Esophagus muscularis mucosa (tissue), 4 donors: ENCODE data around the gene NUDT16. TPM values are rescaled to one million over a fixed set of nuclear protein-coding genes. Genes with fewer than 3 reads are reported as not detected.

Experiments
- DNase-seq: peaks from one replicate; pipeline ENCODE4 v3.0.0-alpha.2; 2017; ENCODE audit errors: extremely low spot score
- H3K27ac ChIP-seq, 4 donors: fragments of 200-600 bp; sonication (generic); replicated peaks in 1 of 4; 1 replicate in 3 of 4; 2 replicates in 1 of 4; pipeline ENCODE4 v1.5.1; 2016 to 2019; ENCODE audit warnings: mild to moderate bottlenecking in 1 of 4
- H3K27me3 ChIP-seq, 4 donors: fragments of 200-600 bp; sonication (generic); one replicate each; pipeline versions ENCODE4 v1.5.1 to v1.6.0; 2016 to 2019
- H3K36me3 ChIP-seq, 4 donors: fragments of 200-600 bp; sonication (generic); one replicate each; pipeline ENCODE4 v1.5.1; 2016 to 2019
- H3K4me1 ChIP-seq, 4 donors: fragments of 200-600 bp; sonication (generic); one replicate each; pipeline ENCODE4 v1.5.1; 2016 to 2019
- H3K4me3 ChIP-seq, 4 donors: fragments of 200-600 bp; sonication (generic); 1 replicate in 2 of 4; 2 replicates in 2 of 4; pipeline ENCODE4 v1.5.1; 2016 to 2019; ENCODE audit warnings: mild to moderate bottlenecking in 4 of 4, moderate library complexity in 1 of 4
- H3K9me3 ChIP-seq, 4 donors: fragments of 200-600 bp; sonication (generic); 1 replicate in 3 of 4; 2 replicates in 1 of 4; pipeline ENCODE4 v1.5.1; 2016 to 2019
- EP300 ChIP-seq: sonication (generic); formaldehyde crosslinking; IDR thresholded peaks from one replicate; pipeline ENCODE4 v1.6.1; 2017; ENCODE audit warnings: antibody characterized with exemption
- POLR2A ChIP-seq: fragments of 450-650 bp; IDR thresholded peaks from one replicate; pipeline ENCODE4 v1.6.1; 2017; ENCODE audit warnings: antibody characterized with exemption, moderate library complexity, mild to moderate bottlenecking, low read depth
- POLR2AphosphoS5 ChIP-seq, 2 donors: sonication (generic); formaldehyde crosslinking; IDR thresholded peaks; one replicate each; pipeline ENCODE4 v1.6.1; 2017; ENCODE audit warnings: antibody characterized with exemption in 2 of 2
- WGBS: methylation state at CpG from one replicate; pipeline ENCODE4 v1.1.5; 2018; 5-methylcytosine and 5-hydroxymethylcytosine counted together
- intact Hi-C: fragments of 100-400 bp; cut with DNase I; formaldehyde crosslinking; loops from one replicate; pipeline ENCODE4 v1.15.1; 2023
- total RNA-seq, 4 donors: library from RNA; depleted of rRNA; stranded (reverse); fragments of >200 nt; gene quantifications; one replicate each; pipeline versions ENCODE4 v1.1.0 to v1.2.1, GENCODE V29; 2016
- TF ChIP-seq, protein P1 (sequence below), 3 experiments: fragments of 200-600 bp in 2 of 3; fragments of 450-650 bp in 1 of 3; sonication (generic) in 2 of 3; IDR thresholded peaks; one replicate each; pipeline ENCODE4 v1.5.1; 2017 to 2019; ENCODE audit warnings: antibody characterized with exemption in 3 of 3, mild to moderate bottlenecking in 2 of 3, moderate library complexity in 1 of 3

The NUDT16 gene
- total RNA-seq, 4 donors from 2014 or later, result 28.1 to 41.9 (median 34.0) TPM

DNA sequence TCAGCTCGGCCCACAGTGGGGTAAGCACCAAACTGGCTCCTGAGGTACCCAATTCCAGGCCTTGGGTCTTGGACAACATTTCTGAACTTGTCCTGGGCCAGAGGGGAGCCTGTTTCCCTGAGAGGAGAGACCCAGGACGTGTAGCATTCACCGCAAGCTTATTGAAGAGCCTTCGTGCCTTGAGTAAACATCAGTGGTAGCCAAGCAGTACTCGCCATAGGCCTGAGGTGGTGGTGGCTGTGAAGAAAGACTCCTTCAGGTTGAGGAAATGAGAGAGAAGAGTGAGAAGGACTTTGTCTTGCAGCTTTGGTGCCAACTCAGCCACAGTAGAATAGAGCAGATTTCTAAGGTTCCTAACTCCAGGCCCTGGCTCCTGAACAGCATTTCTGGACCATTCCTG is 50.2 kb downstream of the NUDT16 start:
- Histone ChIP-seq H3K4me1 (no peaks in the 10 kb centered on the region), H3K4me3 (no peak overlapping the region), H3K36me3 (no peaks in the 10 kb centered on the region), H3K27ac (no peak overlapping the region), H3K9me3 (no peaks in the 10 kb centered on the region), H3K27me3 (no peaks in the 10 kb centered on the region)
- no peak for TF ChIP-seq EP300
- TF ChIP-seq POLR2A, result no peak
- TF ChIP-seq POLR2AphosphoS5 (IDR thresholded peaks at IDR 0.05), result no peak
- TF ChIP-seq, protein P1, sequence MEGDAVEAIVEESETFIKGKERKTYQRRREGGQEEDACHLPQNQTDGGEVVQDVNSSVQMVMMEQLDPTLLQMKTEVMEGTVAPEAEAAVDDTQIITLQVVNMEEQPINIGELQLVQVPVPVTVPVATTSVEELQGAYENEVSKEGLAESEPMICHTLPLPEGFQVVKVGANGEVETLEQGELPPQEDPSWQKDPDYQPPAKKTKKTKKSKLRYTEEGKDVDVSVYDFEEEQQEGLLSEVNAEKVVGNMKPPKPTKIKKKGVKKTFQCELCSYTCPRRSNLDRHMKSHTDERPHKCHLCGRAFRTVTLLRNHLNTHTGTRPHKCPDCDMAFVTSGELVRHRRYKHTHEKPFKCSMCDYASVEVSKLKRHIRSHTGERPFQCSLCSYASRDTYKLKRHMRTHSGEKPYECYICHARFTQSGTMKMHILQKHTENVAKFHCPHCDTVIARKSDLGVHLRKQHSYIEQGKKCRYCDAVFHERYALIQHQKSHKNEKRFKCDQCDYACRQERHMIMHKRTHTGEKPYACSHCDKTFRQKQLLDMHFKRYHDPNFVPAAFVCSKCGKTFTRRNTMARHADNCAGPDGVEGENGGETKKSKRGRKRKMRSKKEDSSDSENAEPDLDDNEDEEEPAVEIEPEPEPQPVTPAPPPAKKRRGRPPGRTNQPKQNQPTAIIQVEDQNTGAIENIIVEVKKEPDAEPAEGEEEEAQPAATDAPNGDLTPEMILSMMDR (IDR thresholded peaks at IDR 0.05), result no peak
- WGBS, result 86% methylated on average over 5 of the region's 5 CpGs
- DNase-seq, result no peak
- intact Hi-C loops, result no loop called here

DNA sequence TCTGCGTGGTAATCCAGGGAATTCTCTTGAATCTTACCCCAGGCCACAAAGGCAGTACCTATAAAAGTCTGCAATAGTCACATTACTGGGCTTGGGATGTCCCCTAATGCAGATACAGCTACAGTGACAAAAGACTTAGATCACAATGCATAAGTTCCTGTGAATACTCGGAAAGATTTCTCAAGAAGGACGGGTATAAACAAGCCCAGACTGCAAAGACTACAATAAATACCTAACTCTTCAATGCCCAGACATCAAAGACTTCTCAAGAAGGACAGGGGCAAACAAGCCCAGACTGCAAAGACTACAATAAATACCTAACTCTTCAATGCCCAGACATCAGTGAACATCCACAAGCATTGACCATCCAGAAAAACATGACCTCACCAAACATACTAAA is 50.9 kb downstream of the NUDT16 start:
- Histone ChIP-seq H3K36me3 (no peaks in the 10 kb centered on the region), H3K4me3 (no peak overlapping the region), H3K9me3 (no peaks in the 10 kb centered on the region), H3K27me3 (no peaks in the 10 kb centered on the region), H3K27ac (no peak overlapping the region), H3K4me1 (no peaks in the 10 kb centered on the region)
- TF ChIP-seq POLR2A (no peak), EP300 (no peak), POLR2AphosphoS5 (IDR thresholded peaks at IDR 0.05) (no peak)
- TF ChIP-seq, protein P1 (IDR thresholded peaks at IDR 0.05), result no peak
- DNase-seq, result no peak
- 87% methylated on average over 3 of the region's 3 CpGs for WGBS
- intact Hi-C loops, result no loop called here

DNA sequence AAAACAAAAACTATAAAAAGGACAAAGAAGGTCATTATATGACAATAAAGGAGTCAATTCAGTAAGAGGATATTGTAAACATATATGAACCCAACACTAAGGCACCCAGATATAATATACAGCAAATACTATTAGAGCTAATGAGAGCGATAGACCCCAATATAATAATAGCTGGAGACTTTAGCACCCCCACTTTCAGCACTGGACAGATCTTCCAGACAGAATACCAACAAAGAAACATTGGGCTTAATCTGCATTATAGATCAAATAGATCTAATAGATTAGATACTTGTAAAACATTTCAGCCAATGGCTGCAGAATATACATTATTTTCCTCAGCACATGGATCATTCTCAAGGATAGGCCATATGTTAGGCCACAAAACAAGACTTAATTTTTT is 53.4 kb downstream of the NUDT16 start:
- DNase-seq, result no peak
- Histone ChIP-seq H3K27me3 (no peaks in the 10 kb centered on the region), H3K27ac (no peak overlapping the region), H3K9me3 (no peaks in the 10 kb centered on the region), H3K36me3 (no peaks in the 10 kb centered on the region), H3K4me3 (no peak overlapping the region), H3K4me1 (no peaks in the 10 kb centered on the region)
- intact Hi-C loops, result no loop called here
- 91% methylated on average over 1 of the region's 1 CpG for WGBS
- TF ChIP-seq POLR2AphosphoS5 (IDR thresholded peaks at IDR 0.05) (no peak), POLR2A (no peak), EP300 (no peak)
- TF ChIP-seq, protein P1 (IDR thresholded peaks at IDR 0.05), result no peak

Other genes with a start within 250 kb of the NUDT16 start
- 10 to 100 TPM; 50.7 to 73.4 (median 57.4) TPM for gene MRPL3, start 121.2 kb downstream of the NUDT16 start, total RNA-seq